Measurements from ENCODE around the gene TFEC. TPM values are rescaled to one million over a fixed set of nuclear protein-coding genes. Genes with fewer than 3 reads are reported as not detected.

TFEC gene
- total and polyA plus RNA-seq, 4 donors: 0.52 to 5.1 (median 2.4) TPM

DNA sequence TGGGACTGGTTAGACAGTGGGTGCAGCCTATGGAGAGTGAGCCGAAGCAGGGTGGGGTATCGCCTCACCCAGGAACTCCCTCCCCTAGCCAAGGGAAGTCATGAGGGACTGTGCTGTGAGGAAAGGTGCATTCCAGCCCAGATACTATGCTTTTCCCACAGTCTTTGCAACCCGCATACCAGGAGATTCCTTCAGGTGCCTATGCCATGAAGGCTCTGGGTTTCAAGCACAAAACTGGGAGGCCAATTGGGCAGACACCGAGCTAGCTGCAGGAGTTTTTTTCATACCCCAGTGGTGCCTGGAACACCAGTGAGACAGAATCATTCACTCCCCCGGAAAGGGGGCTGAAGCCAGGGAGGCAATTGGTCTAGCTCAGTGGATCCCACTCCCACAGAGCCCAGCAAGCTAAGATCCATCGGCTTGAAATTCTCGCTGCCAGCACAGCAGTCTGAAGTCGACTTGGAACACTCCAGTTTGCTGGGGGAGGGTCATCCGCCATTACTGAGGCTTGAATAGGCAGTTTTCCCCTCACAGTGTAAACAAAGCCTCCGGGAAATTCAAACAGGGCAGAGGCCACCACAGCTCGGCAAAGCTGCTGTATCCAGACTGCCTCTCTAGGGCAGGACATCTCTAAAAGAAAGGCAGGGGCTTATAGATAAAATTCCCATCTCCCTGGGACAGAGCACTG lies 141.4 kb downstream of the TFEC start:
- H3K4me3 ChIP-seq (ENCODE audit: low read depth in 1 of 3, low read length in 3 of 3): no peak overlapping the region
- WGBS: 72% methylated on average over 11 of the region's 11 CpGs
- no peaks in the 10 kb centered on the region for H3K4me1 ChIP-seq (ENCODE audit: control insufficient read depth in 4 of 4, insufficient read depth in 4 of 4, low read length in 3 of 4)
- no peak for DNase-seq (ENCODE audit: low spot score)
- H3K9me3 ChIP-seq (ENCODE audit: control insufficient read depth in 4 of 4, low read length in 3 of 4): peaks cover 0 to 4% (median 0%) of the 10 kb centered on the region in 4 donors
- no peak overlapping the region for H3K9ac ChIP-seq (ENCODE audit: low read depth in 1 of 2, low read length in 2 of 2)
- no peak overlapping the region for H3K27ac ChIP-seq (ENCODE audit: low read depth in 1 of 2, low read length in 2 of 2)
- H3K36me3 ChIP-seq (ENCODE audit: control insufficient read depth in 4 of 4, insufficient read depth in 3 of 4, low read depth in 1 of 4, low read length in 3 of 4): no peaks in the 10 kb centered on the region
- no peaks in the 10 kb centered on the region for H3K27me3 ChIP-seq (ENCODE audit: control insufficient read depth in 4 of 4, insufficient read depth in 4 of 4, low read length in 3 of 4)
- TF ChIP-seq JUND (IDR thresholded peaks at IDR 0.05) (no peak), YY1 (IDR thresholded peaks at IDR 0.05) (no peak), REST (IDR thresholded peaks at IDR 0.05) (no peak), NR2F2 (IDR thresholded peaks at IDR 0.05) (no peak), GABPA (IDR thresholded peaks at IDR 0.05 in 1 of 2, conservative IDR thresholded peaks at IDR 0.05 in 1 of 2) (no peak), EGR1 (IDR thresholded peaks at IDR 0.05; ENCODE audit: low read depth in 2 of 2) (no peak), MAX (IDR thresholded peaks at IDR 0.05) (no peak), FOXA2 (IDR thresholded peaks at IDR 0.05) (no peak), RAD21 (IDR thresholded peaks at IDR 0.05) (no peak), FOXA1 (IDR thresholded peaks at IDR 0.05) (no peak), SP1 (IDR thresholded peaks at IDR 0.05) (no peak), HNF4A (conservative IDR thresholded peaks at IDR 0.05) (no peak), TAF1 (conservative IDR thresholded peaks at IDR 0.05) (no peak), HNF4G (IDR thresholded peaks at IDR 0.05) (no peak), RXRA (IDR thresholded peaks at IDR 0.05) (no peak)
- TF ChIP-seq, protein P1, sequence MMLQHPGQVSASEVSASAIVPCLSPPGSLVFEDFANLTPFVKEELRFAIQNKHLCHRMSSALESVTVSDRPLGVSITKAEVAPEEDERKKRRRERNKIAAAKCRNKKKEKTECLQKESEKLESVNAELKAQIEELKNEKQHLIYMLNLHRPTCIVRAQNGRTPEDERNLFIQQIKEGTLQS (IDR thresholded peaks at IDR 0.05): no peak
- TF ChIP-seq, protein P2, sequence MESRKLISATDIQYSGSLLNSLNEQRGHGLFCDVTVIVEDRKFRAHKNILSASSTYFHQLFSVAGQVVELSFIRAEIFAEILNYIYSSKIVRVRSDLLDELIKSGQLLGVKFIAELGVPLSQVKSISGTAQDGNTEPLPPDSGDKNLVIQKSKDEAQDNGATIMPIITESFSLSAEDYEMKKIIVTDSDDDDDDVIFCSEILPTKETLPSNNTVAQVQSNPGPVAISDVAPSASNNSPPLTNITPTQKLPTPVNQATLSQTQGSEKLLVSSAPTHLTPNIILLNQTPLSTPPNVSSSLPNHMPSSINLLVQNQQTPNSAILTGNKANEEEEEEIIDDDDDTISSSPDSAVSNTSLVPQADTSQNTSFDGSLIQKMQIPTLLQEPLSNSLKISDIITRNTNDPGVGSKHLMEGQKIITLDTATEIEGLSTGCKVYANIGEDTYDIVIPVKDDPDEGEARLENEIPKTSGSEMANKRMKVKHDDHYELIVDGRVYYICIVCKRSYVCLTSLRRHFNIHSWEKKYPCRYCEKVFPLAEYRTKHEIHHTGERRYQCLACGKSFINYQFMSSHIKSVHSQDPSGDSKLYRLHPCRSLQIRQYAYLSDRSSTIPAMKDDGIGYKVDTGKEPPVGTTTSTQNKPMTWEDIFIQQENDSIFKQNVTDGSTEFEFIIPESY (IDR thresholded peaks at IDR 0.05): no peak
- TF ChIP-seq, protein P3, sequence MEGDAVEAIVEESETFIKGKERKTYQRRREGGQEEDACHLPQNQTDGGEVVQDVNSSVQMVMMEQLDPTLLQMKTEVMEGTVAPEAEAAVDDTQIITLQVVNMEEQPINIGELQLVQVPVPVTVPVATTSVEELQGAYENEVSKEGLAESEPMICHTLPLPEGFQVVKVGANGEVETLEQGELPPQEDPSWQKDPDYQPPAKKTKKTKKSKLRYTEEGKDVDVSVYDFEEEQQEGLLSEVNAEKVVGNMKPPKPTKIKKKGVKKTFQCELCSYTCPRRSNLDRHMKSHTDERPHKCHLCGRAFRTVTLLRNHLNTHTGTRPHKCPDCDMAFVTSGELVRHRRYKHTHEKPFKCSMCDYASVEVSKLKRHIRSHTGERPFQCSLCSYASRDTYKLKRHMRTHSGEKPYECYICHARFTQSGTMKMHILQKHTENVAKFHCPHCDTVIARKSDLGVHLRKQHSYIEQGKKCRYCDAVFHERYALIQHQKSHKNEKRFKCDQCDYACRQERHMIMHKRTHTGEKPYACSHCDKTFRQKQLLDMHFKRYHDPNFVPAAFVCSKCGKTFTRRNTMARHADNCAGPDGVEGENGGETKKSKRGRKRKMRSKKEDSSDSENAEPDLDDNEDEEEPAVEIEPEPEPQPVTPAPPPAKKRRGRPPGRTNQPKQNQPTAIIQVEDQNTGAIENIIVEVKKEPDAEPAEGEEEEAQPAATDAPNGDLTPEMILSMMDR (IDR thresholded peaks at IDR 0.05; ENCODE audit: low read depth, low read length, missing input control): no peak

Data from liver (tissue), 9 donors.